ENCODE measurements around the gene DNAJC4. TPM values are rescaled to one million over a fixed set of nuclear protein-coding genes. Genes with fewer than 3 reads are reported as not detected.

Gene DNAJC4
- total and polyA plus RNA-seq, 9 of the 15 experiments (the other 6 are each of a cell fraction or from before 2014, with no cell fraction given), result 4.0 to 32.6 (median 19.9) TPM

DNA sequence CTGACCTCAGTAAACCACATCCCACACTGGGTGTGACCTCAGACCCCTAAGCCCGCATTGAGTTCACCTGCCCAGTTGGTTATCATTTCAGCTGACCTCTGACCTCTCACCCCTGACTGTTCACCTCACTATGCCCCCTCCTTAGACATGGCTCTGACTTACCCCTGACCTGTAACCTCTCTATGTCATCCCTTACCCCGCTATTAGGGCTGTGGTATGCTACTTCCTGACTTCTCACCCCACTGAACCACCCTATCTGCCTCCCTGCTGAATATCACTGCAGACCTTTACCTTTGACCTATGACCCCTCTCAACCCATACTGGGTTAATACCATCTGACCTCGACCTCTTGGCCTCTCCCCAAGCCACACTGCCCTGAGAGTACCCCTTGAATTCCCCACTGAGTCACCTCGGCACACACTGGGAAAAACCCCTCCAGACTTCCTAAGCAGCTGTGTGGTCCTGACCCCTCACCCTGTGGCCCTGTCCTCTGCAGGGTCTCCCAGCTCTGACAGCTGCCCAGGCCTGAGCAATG, 29.3 kb downstream of the DNAJC4 start:
- peaks cover 0 to 57% of the 10 kb centered on the region in 2 experiments; a peak in 2 of 5 replicates for H3K4me1 ChIP-seq (replicated peaks in 1 of 2; ENCODE audit: control insufficient read depth in 2 of 2, insufficient read depth in 2 of 2, low read length in 2 of 2)
- DNase-seq (ENCODE audit: extremely low read depth in 1 of 4, low spot score in 3 of 4) (peak in 2 of 4 experiments; percentile 24 to 36), FAIRE-seq (no peak), ATAC-seq (no peak; the same call in 2 of the 3 replicates)
- H3K27ac ChIP-seq (ENCODE audit: extremely low read depth, low read depth, low read length), result no peak overlapping the region
- no peak overlapping the region for H3K9ac ChIP-seq (ENCODE audit: insufficient read depth in 1 of 2, low read depth in 2 of 2, low read length in 2 of 2)
- no peaks in the 10 kb centered on the region for H3K27me3 ChIP-seq (ENCODE audit: control insufficient read depth in 2 of 2, insufficient read depth in 2 of 2, low read length in 2 of 2)
- H3K9me3 ChIP-seq (replicated peaks; ENCODE audit: control insufficient read depth, insufficient read depth, low read depth, low read length), result no peaks in the 10 kb centered on the region
- in situ Hi-C loops (cut with MboI), result no loop called here
- H3K4me2 ChIP-seq (ENCODE audit: insufficient read depth, low read length), result no peak overlapping the region
- 0 out of 2 replicates have a peak, but pooled peaks cover 4% of the 10 kb centered on the region for H4K20me1 ChIP-seq (replicated peaks; ENCODE audit: control insufficient read depth, insufficient read depth, low read length)
- H3K36me3 ChIP-seq (ENCODE audit: control insufficient read depth, insufficient read depth, low read length), result peaks cover 92% of the 10 kb centered on the region
- ChIA-PET CTCF (ENCODE audit: low intra/inter-chr PET ratio) (no interaction called here), POLR2A (no interaction called here)
- intact Hi-C loops (cut with micrococcal nuclease), result no loop called here
- 60% methylated on average over 4 of the region's 4 CpGs for WGBS (ENCODE audit: insufficient coverage, low coverage, missing lambda C conversion rate)
- no peaks in the 10 kb centered on the region for H3K9me1 ChIP-seq (ENCODE audit: control insufficient read depth, insufficient read depth, low read length)
- BruUV-seq (replicated peaks), result no TSS peak
- H2AFZ ChIP-seq (ENCODE audit: low read depth, low read length), result no peak overlapping the region
- H3K79me2 ChIP-seq (ENCODE audit: control insufficient read depth, insufficient read depth, low read length), result no peaks in the 10 kb centered on the region
- no peak overlapping the region for H3K4me3 ChIP-seq
- no peak for TF ChIP-seq FOXA3 (CRISPR knock-in tag; conservative IDR thresholded peaks at IDR 0.05 in 1 of 2, IDR thresholded peaks at IDR 0.05 in 1 of 2)
- peak; percentile 99 for TF ChIP-seq NR2C1 (IDR thresholded peaks at IDR 0.05)
- peak; percentile 98 for TF ChIP-seq NR2C1 (tag; IDR thresholded peaks at IDR 0.05)
- TF ChIP-seq, protein P1, sequence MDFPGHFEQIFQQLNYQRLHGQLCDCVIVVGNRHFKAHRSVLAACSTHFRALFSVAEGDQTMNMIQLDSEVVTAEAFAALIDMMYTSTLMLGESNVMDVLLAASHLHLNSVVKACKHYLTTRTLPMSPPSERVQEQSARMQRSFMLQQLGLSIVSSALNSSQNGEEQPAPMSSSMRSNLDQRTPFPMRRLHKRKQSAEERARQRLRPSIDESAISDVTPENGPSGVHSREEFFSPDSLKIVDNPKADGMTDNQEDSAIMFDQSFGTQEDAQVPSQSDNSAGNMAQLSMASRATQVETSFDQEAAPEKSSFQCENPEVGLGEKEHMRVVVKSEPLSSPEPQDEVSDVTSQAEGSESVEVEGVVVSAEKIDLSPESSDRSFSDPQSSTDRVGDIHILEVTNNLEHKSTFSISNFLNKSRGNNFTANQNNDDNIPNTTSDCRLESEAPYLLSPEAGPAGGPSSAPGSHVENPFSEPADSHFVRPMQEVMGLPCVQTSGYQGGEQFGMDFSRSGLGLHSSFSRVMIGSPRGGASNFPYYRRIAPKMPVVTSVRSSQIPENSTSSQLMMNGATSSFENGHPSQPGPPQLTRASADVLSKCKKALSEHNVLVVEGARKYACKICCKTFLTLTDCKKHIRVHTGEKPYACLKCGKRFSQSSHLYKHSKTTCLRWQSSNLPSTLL (IDR thresholded peaks at IDR 0.05), result no peak
- peak; percentile 89 to 95; a peak in 3 of 4 replicates for TF ChIP-seq KDM1A (IDR thresholded peaks at IDR 0.05)
- TF ChIP-seq FOXK1 (CRISPR knock-in tag; IDR thresholded peaks at IDR 0.05; ENCODE audit: borderline replicate concordance), result no peak
- TF ChIP-seq MTA2 (IDR thresholded peaks at IDR 0.05; ENCODE audit: low read depth), result peak; percentile 69
- no peak for TF ChIP-seq POLR3A (IDR thresholded peaks at IDR 0.05; ENCODE audit: borderline replicate concordance, extremely low read depth, insufficient read depth, insufficient read length)
- no peak for TF ChIP-seq TBP (optimal IDR thresholded peaks at IDR 0.05; ENCODE audit: low read depth, low read length)
- no peak for TF ChIP-seq ZNF589 (CRISPR knock-in tag; IDR thresholded peaks at IDR 0.05; ENCODE audit: low read depth)
- no peak for TF ChIP-seq FIP1L1 (IDR thresholded peaks at IDR 0.05; ENCODE audit: low read depth, low read length, poor library complexity, severe bottlenecking)
- no peak for TF ChIP-seq MECOM (CRISPR knock-in tag; IDR thresholded peaks at IDR 0.05)
- no peak for TF ChIP-seq TOE1 (IDR thresholded peaks at IDR 0.05; ENCODE audit: borderline replicate concordance)
- TF ChIP-seq TOE1 (CRISPR knock-in tag; IDR thresholded peaks at IDR 0.05; ENCODE audit: borderline replicate concordance, low read depth), result no peak
- TF ChIP-seq RBBP5 (IDR thresholded peaks at IDR 0.05; ENCODE audit: borderline replicate concordance, insufficient read depth, low read length, poor library complexity, severe bottlenecking), result no peak
- TF ChIP-seq, protein P2, sequence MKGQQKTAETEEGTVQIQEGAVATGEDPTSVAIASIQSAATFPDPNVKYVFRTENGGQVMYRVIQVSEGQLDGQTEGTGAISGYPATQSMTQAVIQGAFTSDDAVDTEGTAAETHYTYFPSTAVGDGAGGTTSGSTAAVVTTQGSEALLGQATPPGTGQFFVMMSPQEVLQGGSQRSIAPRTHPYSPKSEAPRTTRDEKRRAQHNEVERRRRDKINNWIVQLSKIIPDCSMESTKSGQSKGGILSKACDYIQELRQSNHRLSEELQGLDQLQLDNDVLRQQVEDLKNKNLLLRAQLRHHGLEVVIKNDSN (CRISPR knock-in tag; IDR thresholded peaks at IDR 0.05), result no peak
- TF ChIP-seq, protein P3, sequence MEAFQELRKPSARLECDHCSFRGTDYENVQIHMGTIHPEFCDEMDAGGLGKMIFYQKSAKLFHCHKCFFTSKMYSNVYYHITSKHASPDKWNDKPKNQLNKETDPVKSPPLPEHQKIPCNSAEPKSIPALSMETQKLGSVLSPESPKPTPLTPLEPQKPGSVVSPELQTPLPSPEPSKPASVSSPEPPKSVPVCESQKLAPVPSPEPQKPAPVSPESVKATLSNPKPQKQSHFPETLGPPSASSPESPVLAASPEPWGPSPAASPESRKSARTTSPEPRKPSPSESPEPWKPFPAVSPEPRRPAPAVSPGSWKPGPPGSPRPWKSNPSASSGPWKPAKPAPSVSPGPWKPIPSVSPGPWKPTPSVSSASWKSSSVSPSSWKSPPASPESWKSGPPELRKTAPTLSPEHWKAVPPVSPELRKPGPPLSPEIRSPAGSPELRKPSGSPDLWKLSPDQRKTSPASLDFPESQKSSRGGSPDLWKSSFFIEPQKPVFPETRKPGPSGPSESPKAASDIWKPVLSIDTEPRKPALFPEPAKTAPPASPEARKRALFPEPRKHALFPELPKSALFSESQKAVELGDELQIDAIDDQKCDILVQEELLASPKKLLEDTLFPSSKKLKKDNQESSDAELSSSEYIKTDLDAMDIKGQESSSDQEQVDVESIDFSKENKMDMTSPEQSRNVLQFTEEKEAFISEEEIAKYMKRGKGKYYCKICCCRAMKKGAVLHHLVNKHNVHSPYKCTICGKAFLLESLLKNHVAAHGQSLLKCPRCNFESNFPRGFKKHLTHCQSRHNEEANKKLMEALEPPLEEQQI (IDR thresholded peaks at IDR 0.05), result no peak
- no peak for TF ChIP-seq ZNF140 (CRISPR knock-in tag; IDR thresholded peaks at IDR 0.05)
